GM21447 (cell line): ENCODE results near the gene NSG2.

Experiments used
- ATAC-seq: cut with Tn5 transposase; IDR thresholded peaks from one replicate; pipeline ENCODE4 v1.9.1; 2021; ENCODE audit not compliant: unreplicated experiment

NSG2 gene

DNA sequence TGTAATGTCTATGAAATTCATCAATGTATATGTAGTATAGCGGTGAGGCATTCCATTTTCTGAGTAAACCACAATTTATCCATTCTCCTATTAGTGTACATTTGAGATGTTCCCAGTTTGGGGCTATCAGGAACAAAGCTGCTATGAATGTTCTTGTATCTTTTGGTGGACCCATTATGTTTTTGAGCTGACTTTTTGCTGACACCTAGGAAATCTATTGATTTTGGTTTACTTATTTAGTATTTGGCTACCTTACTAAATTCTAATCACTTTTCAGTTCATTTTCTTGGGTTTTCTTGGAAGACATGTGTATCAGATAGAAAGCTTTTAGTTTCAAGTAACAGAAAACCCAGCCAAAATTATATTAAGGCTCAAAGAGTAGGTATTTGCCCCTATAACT lies 13.7 kb downstream of the NSG2 start:
- no peak for ATAC-seq

DNA sequence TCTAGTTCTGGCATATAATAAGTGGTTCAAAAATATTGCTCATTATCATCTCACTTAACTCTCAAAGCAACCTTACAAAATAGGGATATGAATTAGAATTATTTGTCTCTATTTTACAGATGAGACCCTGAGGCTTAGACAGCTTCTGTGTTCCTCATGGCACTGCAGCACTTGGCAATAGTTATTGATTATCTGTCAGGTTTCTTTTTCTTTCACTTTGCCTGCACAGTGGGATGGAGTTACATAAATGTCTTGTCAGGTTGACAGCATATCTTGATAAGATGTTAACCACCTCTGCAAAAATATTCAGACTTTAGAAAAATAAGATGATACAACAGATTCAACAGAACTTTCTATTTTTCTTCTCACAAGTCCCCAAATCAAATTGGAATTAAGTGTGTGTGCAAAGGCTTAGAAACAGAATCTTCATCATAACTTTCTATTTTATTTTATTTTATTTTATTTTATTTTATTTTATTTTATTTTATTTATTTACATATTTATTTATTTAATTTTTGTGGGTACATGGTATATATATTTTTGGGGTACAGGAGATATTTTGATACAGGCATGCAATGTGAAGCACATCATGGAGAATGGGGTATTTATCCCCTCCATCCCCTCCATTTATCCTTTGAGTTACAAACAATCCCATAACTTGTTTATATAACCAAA lies 17.7 kb downstream of the NSG2 start:
- no peak for ATAC-seq

DNA sequence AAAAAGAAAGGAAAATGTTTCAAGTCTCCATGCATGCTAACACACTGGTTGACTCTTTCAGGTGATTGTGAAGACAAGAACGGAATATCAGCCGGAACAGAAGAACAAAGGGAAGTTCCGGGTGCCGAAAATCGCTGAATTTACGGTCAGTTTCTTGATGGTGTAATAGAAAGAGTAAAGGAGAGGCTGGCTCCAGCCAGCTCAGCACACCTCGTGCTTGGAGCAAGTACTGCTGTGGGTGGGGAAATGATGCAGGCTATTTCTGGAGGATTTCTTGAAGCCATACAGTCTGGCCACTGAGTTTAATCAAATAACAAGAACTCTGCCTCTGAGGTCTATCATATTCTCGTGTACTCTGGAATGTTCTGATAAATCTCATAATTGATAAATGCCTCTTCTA lies 18.7 kb downstream of the NSG2 start:
- no peak for ATAC-seq

DNA sequence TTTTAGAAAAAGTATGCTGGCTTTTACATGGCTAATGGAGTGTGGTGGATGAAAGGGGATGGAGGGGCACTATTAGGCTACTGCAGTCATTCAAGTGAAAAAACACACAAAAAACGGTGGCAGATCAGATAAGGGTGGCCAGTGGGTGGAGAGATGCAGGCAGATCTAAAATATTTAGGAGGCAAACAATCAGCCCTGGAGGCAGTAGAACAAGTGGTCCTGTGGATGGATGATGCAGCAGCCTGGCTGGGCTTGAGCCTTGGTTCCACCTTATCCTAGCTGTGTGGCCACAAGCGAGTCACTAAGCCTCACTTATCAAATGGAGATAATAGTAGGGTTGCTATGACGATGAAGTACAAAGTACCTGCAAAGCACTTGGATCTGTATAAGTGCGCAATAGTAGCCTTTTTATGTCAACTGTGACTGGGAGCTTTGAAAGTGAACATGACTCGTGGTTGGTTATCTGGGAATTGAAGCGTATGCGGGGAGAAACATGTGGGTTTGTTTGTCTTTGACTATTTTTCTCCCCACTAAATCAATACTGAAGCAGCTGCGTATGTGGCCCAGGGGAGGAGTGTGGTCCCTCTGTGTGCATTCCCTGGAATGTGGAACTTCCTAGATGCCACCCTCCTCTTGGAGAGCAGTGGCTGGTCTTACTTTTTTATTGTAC lies 20.2 kb downstream of the NSG2 start:
- ATAC-seq: no peak

DNA sequence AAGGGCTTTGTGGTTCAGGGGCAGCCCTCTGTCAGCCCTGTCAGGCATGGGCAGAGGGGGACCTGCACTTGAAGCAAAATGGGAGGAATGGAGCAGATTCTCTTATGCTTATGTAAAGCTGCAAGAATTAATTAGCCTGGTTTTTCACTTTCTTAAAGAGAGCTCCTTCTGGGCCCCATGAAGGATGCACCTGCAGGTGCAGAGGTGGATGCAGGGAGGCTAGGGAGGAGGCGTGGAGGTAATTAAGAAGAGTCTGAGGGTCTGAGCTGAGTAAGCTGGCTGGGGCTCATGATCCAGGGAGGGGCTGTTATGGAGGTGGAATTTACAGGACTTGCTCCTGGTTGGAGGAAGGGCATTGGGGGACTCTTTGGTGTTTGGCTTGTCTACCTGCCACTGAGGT lies 22.0 kb downstream of the NSG2 start:
- no peak for ATAC-seq

DNA sequence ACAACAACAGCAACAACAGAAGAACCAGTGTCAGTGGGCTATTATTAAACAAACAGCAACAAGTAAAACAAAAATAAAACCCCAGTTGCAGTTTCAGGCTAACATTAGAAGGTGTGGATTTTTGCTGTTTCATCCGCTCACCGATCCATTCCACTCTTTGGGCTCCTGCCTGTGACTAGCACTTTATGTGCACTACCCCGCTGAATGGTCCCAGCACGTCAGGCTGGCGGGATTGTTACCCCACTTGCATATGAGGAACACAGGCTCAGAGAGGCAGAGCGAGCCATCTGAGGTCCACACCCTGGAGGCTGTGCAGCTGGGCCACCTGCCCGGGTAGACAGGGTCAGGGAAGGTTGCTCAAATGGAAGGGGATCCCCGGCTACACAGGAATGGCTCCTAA lies 26.0 kb downstream of the NSG2 start:
- ATAC-seq: no peak

DNA sequence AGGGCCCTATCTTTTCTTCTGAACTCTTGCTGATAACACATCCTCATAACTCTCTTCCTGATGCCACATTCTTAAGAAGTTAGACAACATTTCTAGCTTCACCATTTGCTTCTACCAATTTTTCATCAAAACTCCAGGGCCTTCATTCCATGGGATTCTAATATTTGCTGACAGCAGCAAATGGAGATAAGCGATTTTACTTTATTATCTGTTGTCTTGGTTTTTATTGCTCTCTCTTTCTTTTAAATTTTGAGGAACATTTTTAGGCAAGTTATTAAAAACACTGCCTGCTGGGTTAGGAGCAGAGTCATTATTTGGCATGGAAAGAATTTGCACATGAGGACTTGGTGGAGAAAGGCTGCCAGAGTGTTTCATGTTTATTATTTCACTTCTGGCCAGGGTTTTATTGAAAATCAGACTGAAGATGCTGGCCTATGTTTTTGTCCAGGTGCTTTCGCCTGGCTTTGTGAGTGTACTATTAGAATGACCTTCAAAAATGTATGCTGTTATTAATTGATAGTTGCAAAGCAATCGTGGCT lies 27.7 kb downstream of the NSG2 start:
- ATAC-seq: no peak

DNA sequence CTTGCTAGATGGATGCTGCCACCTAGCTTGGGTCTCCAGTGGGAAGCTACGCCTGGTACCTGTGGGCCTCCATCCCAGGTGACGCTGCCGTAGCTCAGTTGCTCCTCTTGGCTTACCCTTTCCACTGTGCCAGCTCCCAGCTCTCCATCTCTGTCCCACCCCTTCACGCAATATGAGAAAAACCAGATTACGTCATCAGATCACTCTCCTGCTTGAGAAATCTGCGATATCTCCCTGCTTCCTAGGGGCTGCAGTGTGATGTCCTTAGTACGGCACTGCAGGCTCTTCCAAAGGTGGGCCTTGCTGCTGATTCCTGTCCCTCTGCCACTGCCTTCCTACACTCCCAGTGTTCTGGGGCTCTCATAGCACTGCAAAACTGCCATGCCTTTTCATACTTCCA lies 28.9 kb downstream of the NSG2 start:
- no peak for ATAC-seq

DNA sequence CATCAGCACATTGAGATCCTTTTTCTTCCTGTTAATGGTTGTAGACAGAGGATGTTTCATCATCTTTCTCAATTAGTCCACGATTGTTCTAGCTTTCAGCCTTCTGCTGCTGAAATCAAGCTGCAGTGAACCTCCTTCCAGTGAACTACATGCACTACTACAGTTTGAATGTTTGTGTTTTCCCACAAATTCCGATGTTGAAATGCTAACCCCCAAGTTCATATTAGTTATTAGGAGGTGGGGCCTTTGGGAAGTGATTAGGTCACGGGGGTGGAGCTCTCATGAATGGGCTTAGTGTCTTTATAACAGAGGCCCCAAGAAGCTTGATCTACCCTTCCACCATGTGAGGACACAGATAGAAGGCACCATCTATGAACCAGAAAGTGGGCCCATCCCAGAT lies 32.9 kb downstream of the NSG2 start:
- no peak for ATAC-seq

DNA sequence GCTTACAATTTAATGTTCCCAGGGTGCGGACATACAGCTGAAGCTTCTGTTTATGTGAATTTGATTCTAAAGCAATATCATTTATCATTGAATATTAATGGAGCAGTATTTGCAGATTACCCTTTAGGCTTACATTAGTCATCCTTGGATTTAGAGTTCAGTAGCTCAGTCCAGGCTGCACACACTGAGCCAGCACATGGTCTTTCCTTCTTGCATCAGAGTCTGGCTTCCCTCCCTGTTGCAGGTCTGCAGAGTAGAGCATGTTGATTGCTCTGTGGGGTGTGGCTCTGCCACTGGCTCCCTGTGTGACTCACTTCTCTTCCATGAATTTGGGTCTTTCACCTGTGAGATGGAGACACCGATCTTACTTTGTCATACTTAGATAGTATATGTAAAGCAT lies 36.8 kb downstream of the NSG2 start:
- no peak for ATAC-seq

DNA sequence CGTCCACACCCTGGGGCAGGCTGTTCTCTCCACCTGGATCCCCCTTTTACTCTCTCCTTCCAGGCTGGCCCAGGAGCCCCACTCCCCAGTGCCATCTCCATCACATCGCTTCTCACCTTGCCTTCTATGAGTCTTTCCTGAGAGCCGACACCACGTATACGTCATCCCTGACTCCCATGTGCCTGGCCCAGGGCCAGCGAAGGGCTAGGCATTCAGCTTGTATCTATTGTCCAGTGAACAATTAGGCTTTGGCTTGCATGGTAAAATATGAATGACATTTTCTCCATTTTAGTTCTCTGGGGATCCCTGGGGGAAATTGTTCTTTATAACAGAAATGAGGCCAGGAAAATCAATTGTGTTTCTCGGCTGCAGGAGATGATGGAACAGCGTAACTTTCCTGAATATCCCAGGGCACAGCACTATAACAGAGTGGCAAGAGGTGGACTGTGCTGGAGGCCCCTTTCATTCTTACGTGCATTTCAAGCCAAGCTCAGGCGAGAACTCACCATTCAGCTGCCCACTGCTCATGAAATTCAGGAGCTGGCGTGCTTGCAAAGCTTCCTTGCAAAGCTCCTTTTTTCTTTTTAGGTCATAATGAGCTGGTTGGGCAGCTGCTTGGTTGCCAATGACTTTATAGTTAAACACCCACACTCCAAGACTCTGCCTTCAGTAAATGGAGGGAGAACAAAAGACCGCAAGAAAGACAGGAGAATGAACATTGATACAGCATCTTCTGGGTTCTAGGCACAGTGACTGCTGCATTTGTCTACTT lies 37.7 kb downstream of the NSG2 start:
- ATAC-seq: no peak

DNA sequence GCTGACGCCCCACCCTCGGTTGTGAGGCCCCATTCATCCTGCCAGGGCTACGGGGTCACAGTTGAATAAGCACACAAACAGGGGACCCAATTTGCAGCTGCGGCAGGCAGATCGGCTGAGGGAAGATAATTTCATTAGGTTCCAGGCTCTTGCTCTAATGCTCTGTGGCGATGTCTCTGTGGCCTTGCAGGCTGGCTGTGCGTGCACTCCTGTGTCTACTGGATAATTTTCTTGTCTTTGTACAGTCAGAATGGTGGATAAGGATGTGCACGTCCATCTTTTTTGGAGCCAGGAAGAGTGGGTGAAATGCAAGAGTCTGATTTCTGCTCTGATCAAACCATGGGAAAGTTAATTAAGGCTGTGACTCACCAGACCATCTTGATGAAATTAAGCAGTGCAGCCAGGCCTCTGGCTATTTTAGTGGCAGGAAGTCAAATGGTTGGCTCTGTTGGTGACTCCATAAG lies 39.2 kb downstream of the NSG2 start:
- no peak for ATAC-seq

DNA sequence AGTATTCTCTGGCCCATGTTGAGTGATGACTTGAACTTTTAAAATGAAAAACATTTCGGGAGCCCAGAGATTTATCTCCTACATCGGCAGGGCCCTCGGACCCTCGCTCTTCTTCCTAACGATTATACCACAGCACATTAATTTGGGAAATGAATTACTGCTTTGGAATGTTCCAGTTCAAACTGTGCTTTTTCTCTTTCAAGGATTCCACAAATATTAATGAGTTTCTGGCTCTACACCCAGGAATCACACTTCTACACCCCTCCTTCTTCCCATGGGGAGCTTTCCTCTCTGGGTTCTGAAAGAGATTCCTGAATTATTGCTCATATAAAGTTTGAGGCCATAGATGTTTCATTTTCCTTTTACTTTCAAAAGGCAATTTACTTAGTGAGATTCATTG lies 41.2 kb downstream of the NSG2 start:
- no peak for ATAC-seq

DNA sequence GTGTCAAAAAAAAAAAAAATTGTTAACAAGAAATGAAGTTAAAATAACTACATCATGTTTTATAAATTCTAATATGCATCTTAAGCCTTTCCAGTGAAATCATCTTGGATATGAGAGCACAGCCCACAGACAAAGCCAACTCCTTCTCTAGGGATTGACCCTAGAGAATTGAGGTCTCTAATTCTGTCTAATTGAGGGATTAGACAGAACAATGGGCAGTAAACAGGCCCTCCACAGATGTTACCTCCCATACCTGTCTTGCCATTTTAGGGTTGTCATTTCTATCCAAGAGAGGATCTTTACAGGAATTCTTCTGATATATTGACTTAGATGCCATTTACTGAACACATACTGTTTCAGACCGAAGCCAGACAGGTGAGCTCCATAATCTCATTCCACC lies 42.3 kb downstream of the NSG2 start:
- no peak for ATAC-seq

DNA sequence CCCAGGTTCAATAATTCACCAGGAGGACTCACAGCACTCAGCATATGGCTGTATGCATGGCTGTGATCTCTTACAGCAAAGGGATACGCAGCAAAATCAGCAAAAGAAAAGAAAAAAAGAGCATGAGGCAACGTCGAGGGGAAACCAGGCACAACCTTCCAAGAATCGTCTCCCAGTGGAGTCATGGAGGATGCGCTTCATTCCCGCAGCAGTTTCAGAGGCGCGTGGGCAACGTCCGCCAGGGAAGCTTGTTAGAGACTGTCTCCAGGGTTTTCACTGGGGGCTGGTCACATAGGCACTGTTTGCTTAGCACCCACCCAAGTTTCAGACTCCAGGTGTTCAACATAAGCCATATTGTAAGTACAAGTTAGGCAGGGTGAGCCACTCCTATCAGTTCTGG lies 44.6 kb downstream of the NSG2 start:
- ATAC-seq: no peak

DNA sequence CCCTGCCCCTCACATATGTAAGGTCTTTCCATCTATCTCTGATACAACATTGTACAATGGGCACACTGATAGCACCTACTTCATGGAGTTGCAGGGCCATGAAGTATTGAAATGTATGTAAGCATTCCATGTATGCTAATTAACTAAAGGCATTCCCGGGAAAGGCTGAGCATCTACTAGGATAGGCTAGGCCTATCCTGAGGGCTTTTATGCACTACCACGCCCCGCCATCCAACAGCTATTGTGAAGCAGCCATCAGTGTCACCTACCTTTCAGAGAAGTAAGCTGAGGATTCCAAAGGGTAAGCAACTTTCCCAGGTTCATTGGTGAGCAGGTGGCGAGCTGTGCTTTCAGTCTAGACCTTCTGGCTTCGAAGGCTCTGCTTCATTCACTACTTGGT lies 47.6 kb downstream of the NSG2 start:
- no peak for ATAC-seq

DNA sequence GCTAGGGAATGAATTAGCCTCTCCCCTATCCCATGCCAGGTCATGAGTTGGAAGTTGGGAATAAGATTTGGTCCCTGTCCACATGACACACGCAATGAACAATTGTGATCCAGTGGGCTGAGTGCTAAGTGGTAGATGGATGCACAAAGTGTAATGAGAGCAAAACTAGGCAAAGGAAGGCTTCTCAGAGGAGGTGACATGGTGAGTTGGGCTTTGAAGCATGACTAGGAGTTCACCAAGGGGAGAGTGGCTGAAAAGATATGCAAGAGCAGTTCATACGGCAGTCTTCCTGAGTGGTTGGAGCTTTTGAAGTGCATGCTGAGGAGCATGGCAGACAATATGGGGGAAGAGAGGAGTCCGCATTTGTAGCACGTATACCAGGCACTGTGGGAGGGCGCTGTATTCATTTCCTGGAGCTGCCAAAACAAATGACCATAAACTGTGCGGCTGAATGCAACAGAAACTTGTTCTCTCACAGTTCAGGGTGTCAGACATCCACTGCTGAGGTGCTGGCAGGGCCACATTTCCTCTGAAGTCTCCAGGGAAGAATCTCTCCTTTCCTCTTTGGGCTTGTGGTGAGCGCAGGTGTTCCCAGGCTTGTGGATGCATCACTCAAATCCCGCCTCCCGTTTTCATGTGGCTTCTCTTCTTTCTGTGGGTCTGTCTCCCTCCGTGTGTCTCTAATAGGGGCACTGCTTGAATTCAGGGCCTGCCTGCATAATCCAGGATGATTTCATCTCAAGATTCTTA lies 49.5 kb downstream of the NSG2 start:
- ATAC-seq: no peak

DNA sequence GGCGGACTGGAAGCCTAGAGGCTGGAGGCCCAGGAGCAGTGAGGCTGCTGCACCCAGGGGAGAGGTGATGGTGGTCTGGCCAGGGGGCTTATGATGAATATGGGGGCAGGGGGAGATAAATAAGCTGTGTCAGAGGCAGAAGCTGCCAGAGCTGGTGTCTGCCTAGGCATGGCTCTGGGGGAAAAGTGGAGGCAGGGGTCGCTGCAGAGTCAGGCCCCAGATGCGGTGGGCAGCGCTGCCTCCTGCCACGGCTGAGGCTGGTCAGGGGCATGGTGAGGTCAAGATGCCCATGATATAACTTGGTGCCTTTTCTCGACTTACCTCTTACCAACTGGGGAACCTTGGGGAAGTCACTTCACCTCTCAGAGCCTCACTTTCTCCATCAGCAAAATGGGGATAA lies 51.1 kb downstream of the NSG2 start:
- ATAC-seq: no peak

DNA sequence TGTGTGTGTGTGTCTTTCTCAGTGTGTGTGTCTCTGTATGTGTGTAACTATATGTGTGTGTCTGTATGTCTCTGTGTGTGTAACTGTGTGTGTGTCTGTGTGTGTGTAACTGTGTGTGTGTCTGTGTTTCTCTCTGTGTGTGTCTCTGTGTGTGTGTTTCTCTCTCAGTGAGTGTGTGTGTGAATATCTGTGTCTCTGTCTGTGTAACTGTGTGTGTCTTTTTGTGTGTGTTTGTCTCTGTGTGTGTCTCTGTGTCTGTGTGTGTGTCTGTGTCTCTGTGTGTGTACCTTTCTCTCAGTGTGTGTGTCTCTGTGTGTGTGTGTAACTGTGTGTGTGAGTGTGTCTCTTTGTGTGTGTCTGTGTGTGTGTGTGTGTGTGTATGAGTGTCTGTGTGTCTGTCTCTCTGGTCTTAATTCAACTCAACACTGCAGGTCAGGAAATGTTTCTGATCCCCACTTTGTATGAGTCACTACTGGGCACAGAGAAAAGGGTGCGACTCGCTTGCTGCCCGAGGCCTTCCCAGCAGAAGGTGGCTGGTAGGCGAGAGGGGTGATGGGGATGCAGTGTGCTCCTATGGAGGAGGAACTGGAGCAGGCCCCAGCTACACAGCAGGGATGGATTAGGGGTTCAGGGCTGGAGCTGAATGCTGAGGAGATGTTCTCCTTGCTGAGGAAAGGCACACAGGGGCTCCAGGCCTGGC lies 52.1 kb downstream of the NSG2 start:
- no peak for ATAC-seq

DNA sequence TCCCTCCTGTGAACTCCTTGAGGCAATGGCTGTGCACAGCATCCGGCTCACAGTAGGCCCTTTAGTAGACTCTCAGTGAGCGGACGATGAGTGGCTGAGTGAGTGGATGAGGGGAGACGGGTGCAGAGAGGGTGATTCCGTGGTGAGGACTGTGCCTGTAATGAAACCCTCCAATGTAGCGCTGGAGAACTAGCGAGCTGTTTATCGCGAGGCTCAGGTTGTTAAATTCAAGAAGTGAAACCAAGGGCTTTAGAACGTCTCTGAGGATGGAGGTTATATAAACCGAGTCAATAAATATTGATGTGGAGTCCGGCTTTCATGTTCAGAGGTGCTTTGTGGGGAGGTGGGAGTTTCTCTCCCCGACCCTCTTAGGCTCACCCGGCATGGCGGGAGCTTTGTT lies 53.2 kb downstream of the NSG2 start:
- ATAC-seq: no peak

DNA sequence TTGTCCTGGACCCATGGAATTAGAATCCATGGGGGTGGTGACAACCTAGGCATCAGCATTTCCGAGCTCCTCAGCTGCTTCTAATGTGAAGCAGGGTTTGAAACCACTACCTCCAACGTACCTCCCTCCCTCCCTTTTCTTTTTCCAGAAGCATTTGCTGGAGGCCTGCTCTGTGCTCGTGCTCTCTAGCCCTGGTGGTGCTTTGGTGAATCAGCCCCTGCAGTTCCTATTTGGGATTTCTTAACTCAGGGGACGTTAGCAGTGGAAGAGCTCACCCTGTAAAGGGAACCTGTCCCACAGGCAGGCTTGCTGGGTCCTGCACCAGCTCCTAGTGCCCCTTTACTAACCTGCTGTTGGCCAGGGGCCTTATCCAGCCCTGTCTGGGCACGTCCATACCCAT lies 55.0 kb downstream of the NSG2 start:
- ATAC-seq: no peak
